Measurements from ENCODE around the gene SYT9. TPM values are rescaled to one million over a fixed set of nuclear protein-coding genes. Genes with fewer than 3 reads are reported as not detected.

SYT9 gene
- total and polyA plus RNA-seq, 4 experiments from 2014 or later, result not detected

DNA sequence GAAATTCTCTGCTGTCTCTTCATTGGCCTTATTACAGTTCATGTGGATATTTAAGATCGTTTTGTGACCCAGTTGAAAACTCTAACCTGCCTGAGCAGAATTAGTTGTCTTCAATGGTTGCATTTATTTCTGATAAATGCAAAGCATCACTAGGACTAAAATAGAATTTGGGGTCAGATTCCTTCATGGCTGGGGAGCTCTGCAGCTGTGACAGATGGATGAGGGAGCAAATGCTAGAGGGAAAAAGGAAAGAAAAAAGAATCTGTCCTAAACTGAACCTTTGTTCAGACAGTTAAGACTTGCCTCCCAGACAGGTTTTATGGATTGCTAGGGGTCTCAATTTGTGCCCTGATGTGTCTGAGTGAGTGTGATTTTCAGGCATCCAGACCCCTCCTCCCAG, 113.0 kb downstream of the SYT9 start:
- no peaks in the 10 kb centered on the region for H3K9me3 ChIP-seq (ENCODE audit: control insufficient read depth in 1 of 2, low read length in 2 of 2)
- Mint-ChIP-seq H3K4me3 (no peak overlapping the region), H3K36me3 (no peaks in the 10 kb centered on the region), H3K9me3 (peaks cover 0 to 7% (median 1%) of the 10 kb centered on the region in 8 donors), H3K27ac (no peak overlapping the region), H3K4me1 (no peaks in the 10 kb centered on the region), H3K27me3 (peaks cover 0 to 2% of the 10 kb centered on the region in 2 donors)
- ChIA-PET POLR2A (ENCODE audit: partially characterized antibody) (no interaction called here), CTCF (ENCODE audit: partially characterized antibody) (no interaction called here)
- no peak overlapping the region for H3K4me3 ChIP-seq (ENCODE audit: low read length in 2 of 2)
- no peaks in the 10 kb centered on the region for H3K27me3 ChIP-seq (ENCODE audit: insufficient read depth, low read length)
- no peak overlapping the region for H3K27ac ChIP-seq (ENCODE audit: low read depth, low read length)
- no peaks in the 10 kb centered on the region for H3K36me3 ChIP-seq (ENCODE audit: insufficient read depth, low read length)
- no peak for DNase-seq
- H3K4me1 ChIP-seq (ENCODE audit: insufficient read depth, low read length), result no peaks in the 10 kb centered on the region
- intact Hi-C loops (cut with micrococcal nuclease), result no loop called here

DNA sequence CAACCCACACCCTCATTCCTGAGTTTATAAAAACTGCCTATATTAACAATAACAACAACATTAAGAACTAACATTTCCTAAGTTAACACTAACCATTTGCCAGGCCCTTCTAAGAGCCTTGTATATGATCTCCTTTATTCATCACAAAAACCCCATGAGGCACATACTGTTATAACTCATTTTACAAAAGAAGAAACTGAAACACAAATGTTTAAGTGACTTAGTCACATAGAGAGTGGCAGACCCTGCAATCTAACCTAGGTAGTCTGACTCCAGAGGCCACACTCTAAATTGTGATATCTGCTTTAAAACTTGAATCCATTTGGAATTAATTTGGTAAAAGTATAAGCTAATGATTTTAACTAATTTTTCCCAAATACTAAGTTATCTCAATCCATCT, 116.1 kb downstream of the SYT9 start:
- Mint-ChIP-seq H3K9me3 (peaks cover 0 to 11% (median 6%) of the 10 kb centered on the region in 8 donors), H3K36me3 (no peaks in the 10 kb centered on the region), H3K4me3 (no peak overlapping the region), H3K4me1 (no peaks in the 10 kb centered on the region), H3K27ac (no peak overlapping the region), H3K27me3 (peaks cover 0 to 4% of the 10 kb centered on the region in 2 donors)
- Histone ChIP-seq H3K27me3 (ENCODE audit: insufficient read depth, low read length) (no peaks in the 10 kb centered on the region), H3K9me3 (ENCODE audit: control insufficient read depth in 1 of 2, low read length in 2 of 2) (no peaks in the 10 kb centered on the region), H3K27ac (ENCODE audit: low read depth, low read length) (no peak overlapping the region), H3K4me3 (ENCODE audit: low read length in 2 of 2) (no peak overlapping the region), H3K4me1 (ENCODE audit: insufficient read depth, low read length) (no peaks in the 10 kb centered on the region), H3K36me3 (ENCODE audit: insufficient read depth, low read length) (no peaks in the 10 kb centered on the region)
- intact Hi-C loops (cut with micrococcal nuclease), result no loop called here
- POLR2A ChIA-PET (ENCODE audit: partially characterized antibody), result no interaction called here
- DNase-seq, result no peak
- CTCF ChIA-PET (ENCODE audit: partially characterized antibody), result no interaction called here

DNA sequence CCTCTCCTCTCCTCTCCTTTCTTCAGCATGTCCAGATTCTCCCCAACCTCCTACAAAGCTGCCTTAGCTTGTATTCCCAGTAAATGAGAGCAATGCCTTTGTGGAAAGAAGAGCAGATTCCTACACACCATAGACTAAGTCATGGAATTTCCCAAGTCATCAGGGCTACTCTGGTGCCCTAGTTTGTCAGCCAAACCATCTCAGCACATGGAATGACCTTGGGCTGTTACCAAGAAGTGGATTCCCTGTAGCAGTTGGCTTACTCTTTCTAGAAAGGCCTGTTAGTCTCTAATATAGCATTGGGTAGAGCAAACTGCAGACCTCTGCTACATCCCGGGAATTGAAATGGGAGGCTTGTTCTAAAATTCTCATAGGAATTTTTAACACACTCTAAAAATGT, 124.7 kb downstream of the SYT9 start:
- H3K36me3 Mint-ChIP-seq, result no peaks in the 10 kb centered on the region
- no peaks in the 10 kb centered on the region for H3K4me1 ChIP-seq (ENCODE audit: insufficient read depth, low read length)
- H3K27ac ChIP-seq (ENCODE audit: low read depth, low read length), result no peak overlapping the region
- ChIA-PET POLR2A (ENCODE audit: partially characterized antibody) (no interaction called here), CTCF (ENCODE audit: partially characterized antibody) (no interaction called here)
- intact Hi-C loops (cut with micrococcal nuclease), result no loop called here
- H3K27me3 ChIP-seq (ENCODE audit: insufficient read depth, low read length), result no peaks in the 10 kb centered on the region
- H3K4me3 Mint-ChIP-seq, result no peak overlapping the region
- no peaks in the 10 kb centered on the region for H3K36me3 ChIP-seq (ENCODE audit: insufficient read depth, low read length)
- no peak overlapping the region for H3K4me3 ChIP-seq (ENCODE audit: low read length in 2 of 2)
- no peaks in the 10 kb centered on the region for H3K4me1 Mint-ChIP-seq
- peaks cover 10 to 25% of the 10 kb centered on the region in 2 donors for H3K27me3 Mint-ChIP-seq
- H3K9me3 ChIP-seq (ENCODE audit: control insufficient read depth in 1 of 2, low read length in 2 of 2), result no peaks in the 10 kb centered on the region
- H3K27ac Mint-ChIP-seq, result no peak overlapping the region
- no peak for DNase-seq
- peaks cover 0 to 24% (median 12%) of the 10 kb centered on the region in 8 donors for H3K9me3 Mint-ChIP-seq

DNA sequence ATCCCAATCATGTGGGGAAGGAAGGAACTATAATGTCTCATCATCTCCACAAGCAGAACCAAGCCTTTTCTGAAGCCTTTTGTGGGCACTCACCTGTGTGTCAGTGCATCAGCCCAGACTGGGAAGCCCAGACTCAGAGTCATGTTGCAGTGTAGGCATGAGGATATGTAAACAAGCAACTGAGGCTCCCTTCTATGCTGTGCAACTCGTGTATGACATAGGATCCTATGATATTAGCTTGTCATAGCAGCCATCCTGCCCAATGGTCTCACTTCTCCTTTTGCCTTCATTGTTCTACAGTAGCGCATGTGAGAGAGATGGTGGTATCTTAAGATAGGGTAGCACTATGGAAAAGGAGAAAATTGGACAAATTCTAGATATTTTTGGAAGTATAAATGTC, 130.2 kb downstream of the SYT9 start:
- POLR2A ChIA-PET (ENCODE audit: partially characterized antibody), result no interaction called here
- DNase-seq, result no peak
- Mint-ChIP-seq H3K27ac (no peak overlapping the region), H3K27me3 (peaks cover 0 to 16% of the 10 kb centered on the region in 2 donors), H3K4me3 (no peak overlapping the region), H3K36me3 (no peaks in the 10 kb centered on the region), H3K9me3 (peaks cover 0 to 5% (median 0%) of the 10 kb centered on the region in 8 donors), H3K4me1 (no peaks in the 10 kb centered on the region)
- Histone ChIP-seq H3K36me3 (ENCODE audit: insufficient read depth, low read length) (no peaks in the 10 kb centered on the region), H3K4me3 (ENCODE audit: low read length in 2 of 2) (no peak overlapping the region), H3K27ac (ENCODE audit: low read depth, low read length) (no peak overlapping the region), H3K4me1 (ENCODE audit: insufficient read depth, low read length) (no peaks in the 10 kb centered on the region), H3K9me3 (ENCODE audit: control insufficient read depth in 1 of 2, low read length in 2 of 2) (no peaks in the 10 kb centered on the region), H3K27me3 (ENCODE audit: insufficient read depth, low read length) (no peaks in the 10 kb centered on the region)
- intact Hi-C loops (cut with micrococcal nuclease), result no loop called here
- CTCF ChIA-PET (ENCODE audit: partially characterized antibody), result no interaction called here

DNA sequence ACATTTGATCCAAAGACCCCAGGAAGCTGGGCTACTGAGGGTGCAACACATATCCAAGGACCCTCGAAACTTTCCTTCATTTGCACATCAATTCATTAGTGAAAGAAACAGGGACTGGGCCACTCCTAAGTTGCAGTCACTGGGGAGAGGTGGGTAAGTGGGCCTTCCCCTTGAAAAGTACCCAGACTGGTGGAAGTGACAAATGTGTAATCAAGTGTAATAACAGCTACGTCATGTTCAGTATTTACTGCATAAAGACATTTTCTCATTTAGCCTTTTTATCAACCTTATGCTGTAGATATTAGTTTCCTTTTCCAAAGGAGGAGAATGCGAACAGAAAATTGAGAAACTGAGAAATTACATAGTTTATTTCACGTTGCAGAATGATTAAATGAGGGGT, 131.7 kb downstream of the SYT9 start:
- no peaks in the 10 kb centered on the region for H3K4me1 ChIP-seq (ENCODE audit: insufficient read depth, low read length)
- H3K36me3 ChIP-seq (ENCODE audit: insufficient read depth, low read length), result no peaks in the 10 kb centered on the region
- POLR2A ChIA-PET (ENCODE audit: partially characterized antibody), result no interaction called here
- H3K4me1 Mint-ChIP-seq, result no peaks in the 10 kb centered on the region
- peaks cover 0 to 15% of the 10 kb centered on the region in 2 donors for H3K27me3 Mint-ChIP-seq
- no peak overlapping the region for H3K4me3 Mint-ChIP-seq
- intact Hi-C loops (cut with micrococcal nuclease), result no loop called here
- H3K9me3 ChIP-seq (ENCODE audit: control insufficient read depth in 1 of 2, low read length in 2 of 2), result no peaks in the 10 kb centered on the region
- no peaks in the 10 kb centered on the region for H3K27me3 ChIP-seq (ENCODE audit: insufficient read depth, low read length)
- H3K36me3 Mint-ChIP-seq, result no peaks in the 10 kb centered on the region
- no peak overlapping the region for H3K4me3 ChIP-seq (ENCODE audit: low read length in 2 of 2)
- no peak overlapping the region for H3K27ac Mint-ChIP-seq
- CTCF ChIA-PET (ENCODE audit: partially characterized antibody), result no interaction called here
- no peak overlapping the region for H3K27ac ChIP-seq (ENCODE audit: low read depth, low read length)
- DNase-seq, result no peak
- peaks cover 0 to 4% (median 0%) of the 10 kb centered on the region in 8 donors for H3K9me3 Mint-ChIP-seq

DNA sequence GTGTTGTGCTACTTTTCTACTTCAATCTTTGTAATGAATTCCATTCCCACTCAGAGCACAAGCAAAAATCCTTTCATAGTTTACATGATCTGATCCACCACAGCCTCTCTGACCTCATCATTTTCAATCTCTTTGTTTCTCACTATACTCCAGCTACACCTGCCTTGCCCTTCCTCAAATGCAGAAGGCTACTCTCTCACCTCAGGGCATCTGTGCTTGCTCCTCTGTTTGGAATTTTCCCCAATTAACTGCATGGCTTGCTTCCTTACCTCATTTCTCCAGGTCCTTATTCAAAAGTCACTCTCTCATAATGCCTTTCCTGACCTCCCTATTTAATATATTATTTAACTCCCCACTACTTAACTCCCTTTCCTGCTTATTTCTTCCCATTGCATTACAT, 133.0 kb downstream of the SYT9 start:
- intact Hi-C loops (cut with micrococcal nuclease), result no loop called here
- H3K27me3 Mint-ChIP-seq, result peaks cover 0 to 12% of the 10 kb centered on the region in 2 donors
- no peak for DNase-seq
- H3K36me3 Mint-ChIP-seq, result no peaks in the 10 kb centered on the region
- H3K9me3 Mint-ChIP-seq, result peaks cover 0 to 4% (median 0%) of the 10 kb centered on the region in 8 donors
- H3K27ac Mint-ChIP-seq, result no peak overlapping the region
- H3K4me3 ChIP-seq (ENCODE audit: low read length in 2 of 2), result no peak overlapping the region
- no peaks in the 10 kb centered on the region for H3K4me1 ChIP-seq (ENCODE audit: insufficient read depth, low read length)
- no peaks in the 10 kb centered on the region for H3K9me3 ChIP-seq (ENCODE audit: control insufficient read depth in 1 of 2, low read length in 2 of 2)
- no peaks in the 10 kb centered on the region for H3K27me3 ChIP-seq (ENCODE audit: insufficient read depth, low read length)
- no peak overlapping the region for H3K27ac ChIP-seq (ENCODE audit: low read depth, low read length)
- no peak overlapping the region for H3K4me3 Mint-ChIP-seq
- CTCF ChIA-PET (ENCODE audit: partially characterized antibody), result no interaction called here
- POLR2A ChIA-PET (ENCODE audit: partially characterized antibody), result no interaction called here
- H3K4me1 Mint-ChIP-seq, result no peaks in the 10 kb centered on the region
- H3K36me3 ChIP-seq (ENCODE audit: insufficient read depth, low read length), result no peaks in the 10 kb centered on the region

DNA sequence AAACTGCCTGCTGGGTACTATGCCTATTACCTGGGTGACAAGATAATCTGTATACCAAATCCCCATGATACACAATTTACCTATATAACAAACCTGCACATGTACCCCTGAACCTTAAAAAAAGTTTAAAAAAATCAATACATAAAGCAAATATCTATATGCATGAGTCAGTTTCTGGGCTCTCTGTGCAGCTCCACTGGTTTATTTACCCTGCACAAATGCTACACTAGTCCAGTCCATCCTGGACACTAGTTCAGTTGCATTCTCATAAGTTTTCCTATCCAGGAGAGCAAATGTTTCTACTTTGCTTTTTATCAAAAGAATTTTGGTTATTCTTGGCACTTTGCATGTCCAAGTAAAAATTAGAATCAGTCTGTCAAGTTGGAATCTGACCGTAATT, 133.8 kb downstream of the SYT9 start:
- Histone ChIP-seq H3K4me3 (ENCODE audit: low read length in 2 of 2) (no peak overlapping the region), H3K27me3 (ENCODE audit: insufficient read depth, low read length) (no peaks in the 10 kb centered on the region), H3K27ac (ENCODE audit: low read depth, low read length) (no peak overlapping the region), H3K36me3 (ENCODE audit: insufficient read depth, low read length) (no peaks in the 10 kb centered on the region), H3K9me3 (ENCODE audit: control insufficient read depth in 1 of 2, low read length in 2 of 2) (no peaks in the 10 kb centered on the region), H3K4me1 (ENCODE audit: insufficient read depth, low read length) (no peaks in the 10 kb centered on the region)
- Mint-ChIP-seq H3K36me3 (no peaks in the 10 kb centered on the region), H3K27me3 (peaks cover 0 to 12% of the 10 kb centered on the region in 2 donors), H3K27ac (no peak overlapping the region), H3K4me1 (no peaks in the 10 kb centered on the region), H3K9me3 (peaks cover 0 to 4% (median 0%) of the 10 kb centered on the region in 8 donors), H3K4me3 (no peak overlapping the region)
- intact Hi-C loops (cut with micrococcal nuclease), result no loop called here
- CTCF ChIA-PET (ENCODE audit: partially characterized antibody), result no interaction called here
- POLR2A ChIA-PET (ENCODE audit: partially characterized antibody), result no interaction called here
- no peak for DNase-seq
